Measurements from ENCODE around the gene MSANTD3. TPM values are rescaled to one million over a fixed set of nuclear protein-coding genes. Genes with fewer than 3 reads are reported as not detected.

Gene MSANTD3
- total and polyA plus RNA-seq, 2 of the 13 experiments (the other 11 are each of a cell fraction or from before 2014, with no cell fraction given) = 10.1 to 19.2 TPM

DNA sequence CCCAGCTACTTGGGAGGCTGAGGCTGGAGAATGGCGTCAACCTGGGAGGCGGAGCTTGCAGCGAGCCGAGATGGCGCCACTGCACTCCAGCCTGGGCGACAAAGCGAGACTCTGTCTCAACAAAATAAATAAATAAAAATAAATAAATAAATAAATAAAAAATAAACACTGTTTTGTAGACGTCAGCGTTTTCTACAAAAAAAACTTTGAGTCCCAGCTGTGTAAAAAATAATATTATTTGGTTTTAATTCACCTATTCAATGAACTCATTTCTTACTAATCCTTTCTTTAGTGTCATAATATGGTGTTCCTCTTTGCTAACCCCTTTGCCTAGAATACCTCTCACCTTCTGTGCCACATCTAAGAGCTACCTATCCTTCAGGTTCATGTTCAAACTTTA, 30.2 kb upstream of the MSANTD3 start:
- FAIRE-seq = no peak
- in situ Hi-C loops (cut with HindIII; ENCODE audit: extremely low pct_ligation_motif_present, low pct_unique_long_range_greater_than_20kb) = no loop called here
- ATAC-seq = no peak

DNA sequence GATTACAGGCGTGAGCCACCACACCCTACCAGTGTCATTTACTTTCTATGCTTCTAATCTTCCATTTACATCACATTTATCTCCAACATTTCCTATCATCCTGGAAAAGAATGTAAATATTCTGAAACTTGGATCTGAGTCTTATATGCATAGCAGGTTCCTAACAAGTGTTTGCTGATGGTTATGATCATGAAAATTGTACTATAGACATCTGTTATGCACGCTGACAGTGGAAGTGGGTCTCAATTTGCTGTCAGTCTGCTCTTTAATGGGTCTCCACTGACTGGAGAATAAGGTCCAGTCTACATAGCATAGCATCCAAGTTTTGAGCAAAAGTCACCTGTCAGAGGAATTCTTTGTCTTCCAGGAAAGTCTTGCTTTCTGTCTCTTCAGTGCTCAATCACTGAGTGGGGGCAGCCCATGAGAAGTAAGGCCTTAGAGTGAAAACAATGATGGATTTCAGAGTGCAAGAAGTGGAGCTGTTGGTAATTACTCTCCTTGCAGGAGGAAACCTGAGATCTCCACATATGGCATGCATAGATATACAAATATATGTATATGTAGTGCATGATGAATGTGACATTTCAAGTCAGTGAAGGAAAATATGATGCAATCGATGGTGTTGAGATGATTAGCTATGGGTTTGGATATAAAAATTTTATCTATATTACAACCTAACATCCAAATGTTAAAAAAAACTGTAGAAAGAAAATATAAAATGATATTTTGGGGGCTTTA, 29.2 kb upstream of the MSANTD3 start:
- Histone ChIP-seq H3K4me2 (ENCODE audit: low read depth, low read length) (no peak overlapping the region), H3K79me2 (ENCODE audit: insufficient read depth, low read length) (no peaks in the 10 kb centered on the region), H3K27me3 (ENCODE audit: control insufficient read depth in 1 of 2, insufficient read depth in 2 of 2, low read length in 2 of 2) (no peaks in the 10 kb centered on the region; a peak in 1 of 5 replicates), H3K9ac (ENCODE audit: insufficient read depth, low read depth, low read length) (no peak overlapping the region), H3K36me3 (replicated peaks in 1 of 2; ENCODE audit: control insufficient read depth in 1 of 2, insufficient read depth in 2 of 2, low read length in 2 of 2) (no peaks in the 10 kb centered on the region), H3K27ac (ENCODE audit: extremely low read length, insufficient read depth, low read length) (no peak overlapping the region), H2AFZ (ENCODE audit: low read length) (no peak overlapping the region), H4K20me1 (ENCODE audit: insufficient read depth, low read length) (no peaks in the 10 kb centered on the region), H3K4me1 (ENCODE audit: insufficient read depth, low read length) (no peaks in the 10 kb centered on the region), H3K4me3 (replicated peaks in 1 of 3; ENCODE audit: insufficient read depth in 1 of 3, low read depth in 2 of 3, low read length in 3 of 3) (no peak overlapping the region), H3K9me3 (ENCODE audit: low read length) (no peaks in the 10 kb centered on the region)
- DNase-seq (ENCODE audit: low spot score) (no peak), FAIRE-seq (no peak), ATAC-seq (no peak)
- CTCF ChIA-PET (ENCODE audit: low intra/inter-chr PET ratio, low total read pairs) = no interaction called here
- BruUV-seq (replicated peaks) = no TSS peak
- intact Hi-C loops (cut with micrococcal nuclease; ENCODE audit: unreplicated experiment) (no loop called here), in situ Hi-C loops (cut with HindIII; ENCODE audit: extremely low pct_ligation_motif_present, low pct_unique_long_range_greater_than_20kb) (no loop called here)
- peak; percentile 21; the same call in 1 of the 2 replicates for TF ChIP-seq ATF7 (IDR thresholded peaks at IDR 0.05)
- TF ChIP-seq ATF7 (CRISPR knock-in tag; IDR thresholded peaks at IDR 0.05) = no peak
- TF ChIP-seq ZNF891 (CRISPR knock-in tag; IDR thresholded peaks at IDR 0.05) = no peak
- TF ChIP-seq CEBPB (IDR thresholded peaks at IDR 0.05; ENCODE audit: borderline replicate concordance, low read depth, low read length) = peak; percentile 48; the same call in 1 of the 2 replicates
- WGBS (ENCODE audit: low lambda C conversion rate) = 33% methylated on average over 3 of the region's 3 CpGs
- POLR2A ChIA-PET = no interaction called here

More for the DNA sequence above, 30.2 kb upstream of the MSANTD3 start:
- no peaks in the 10 kb centered on the region; a peak in 1 of 5 replicates for H3K27me3 ChIP-seq (ENCODE audit: control insufficient read depth in 1 of 2, insufficient read depth in 2 of 2, low read length in 2 of 2)
- ChIA-PET POLR2A (no interaction called here), CTCF (ENCODE audit: low intra/inter-chr PET ratio, low total read pairs) (no interaction called here)
- no peak overlapping the region for H3K9ac ChIP-seq (ENCODE audit: insufficient read depth, low read depth, low read length)
- no peak overlapping the region for H3K27ac ChIP-seq (ENCODE audit: extremely low read length, insufficient read depth, low read length)
- H3K4me3 ChIP-seq (replicated peaks in 1 of 3; ENCODE audit: insufficient read depth in 1 of 3, low read depth in 2 of 3, low read length in 3 of 3) = no peak overlapping the region
- H3K4me2 ChIP-seq (ENCODE audit: low read depth, low read length) = no peak overlapping the region
- no TSS peak for BruUV-seq (replicated peaks)
- no peaks in the 10 kb centered on the region for H3K9me3 ChIP-seq (ENCODE audit: low read length)
- no peaks in the 10 kb centered on the region for H3K36me3 ChIP-seq (replicated peaks in 1 of 2; ENCODE audit: control insufficient read depth in 1 of 2, insufficient read depth in 2 of 2, low read length in 2 of 2)
- intact Hi-C loops (cut with micrococcal nuclease; ENCODE audit: unreplicated experiment) = no loop called here
- H4K20me1 ChIP-seq (ENCODE audit: insufficient read depth, low read length) = no peaks in the 10 kb centered on the region
- no peaks in the 10 kb centered on the region for H3K4me1 ChIP-seq (ENCODE audit: insufficient read depth, low read length)
- H3K79me2 ChIP-seq (ENCODE audit: insufficient read depth, low read length) = no peaks in the 10 kb centered on the region
- no peak for TF ChIP-seq TEAD2 (CRISPR knock-in tag; IDR thresholded peaks at IDR 0.05)
- TF ChIP-seq MAFF (IDR thresholded peaks at IDR 0.05; ENCODE audit: low read depth, low read length) = peak; percentile 31; the same call in 1 of the 2 replicates
- peak; percentile 28 to 76; a peak in 2 of 4 replicates for TF ChIP-seq MAFK (conservative IDR thresholded peaks at IDR 0.05 in 1 of 2, IDR thresholded peaks at IDR 0.05 in 1 of 2; ENCODE audit: low read length in 2 of 2)
- 88% methylated on average over 9 of the region's 9 CpGs for WGBS (ENCODE audit: low lambda C conversion rate)
- DNase-seq (ENCODE audit: low spot score) = no peak
- no peak overlapping the region for H2AFZ ChIP-seq (ENCODE audit: low read length)
